Measurements from ENCODE around the gene MEGF6. TPM values are rescaled to one million over a fixed set of nuclear protein-coding genes. Genes with fewer than 3 reads are reported as not detected.

MEGF6 gene
- total RNA-seq, 1 donor from 2014 or later: 9.5 TPM

- H3K4me3 ChIP-seq: no peak overlapping the region
- intact Hi-C loops (cut with micrococcal nuclease): no loop called here
- H3K27ac ChIP-seq (replicated peaks): no peak overlapping the region
Measured at GRCh38 chr1:3498986-3499385, 112.3 kb downstream of the MEGF6 start.

GRCh38 chr1:3498246-3498930 is 112.9 kb downstream of the MEGF6 start:
- TF ChIP-seq CTCF (IDR thresholded peaks at IDR 0.05; ENCODE audit: borderline replicate concordance): no peak
- Histone ChIP-seq H3K9me3 (replicated peaks) (no peaks in the 10 kb centered on the region), H3K27ac (replicated peaks) (no peak overlapping the region), H3K27me3 (ENCODE audit: low read depth) (no peaks in the 10 kb centered on the region), H3K4me1 (no peaks in the 10 kb centered on the region), H3K36me3 (no peaks in the 10 kb centered on the region), H3K4me3 (no peak overlapping the region)
- DNase-seq: no peak
- intact Hi-C loops (cut with micrococcal nuclease): no loop called here

More at GRCh38 chr1:3498986-3499385, 112.3 kb downstream of the MEGF6 start:
- no peak for DNase-seq
- Histone ChIP-seq H3K36me3 (no peaks in the 10 kb centered on the region), H3K4me1 (no peaks in the 10 kb centered on the region), H3K27me3 (ENCODE audit: low read depth) (no peaks in the 10 kb centered on the region), H3K9me3 (replicated peaks) (no peaks in the 10 kb centered on the region)
- TF ChIP-seq CTCF (IDR thresholded peaks at IDR 0.05; ENCODE audit: borderline replicate concordance): no peak

- no peaks in the 10 kb centered on the region for H3K4me1 ChIP-seq
- no peaks in the 10 kb centered on the region for H3K36me3 ChIP-seq
- no peak overlapping the region for H3K4me3 ChIP-seq
- H3K9me3 ChIP-seq (replicated peaks): no peaks in the 10 kb centered on the region
- intact Hi-C loops (cut with micrococcal nuclease): no loop called here
- DNase-seq: no peak
- no peaks in the 10 kb centered on the region for H3K27me3 ChIP-seq (ENCODE audit: low read depth)
- no peak for TF ChIP-seq CTCF (IDR thresholded peaks at IDR 0.05; ENCODE audit: borderline replicate concordance)
- no peak overlapping the region for H3K27ac ChIP-seq (replicated peaks)
Measured at GRCh38 chr1:3497521-3497920, 113.8 kb downstream of the MEGF6 start.

GRCh38 chr1:3496916-3497315 is 114.4 kb downstream of the MEGF6 start:
- Histone ChIP-seq H3K4me1 (no peaks in the 10 kb centered on the region), H3K4me3 (no peak overlapping the region), H3K27me3 (ENCODE audit: low read depth) (no peaks in the 10 kb centered on the region), H3K27ac (replicated peaks) (no peak overlapping the region), H3K36me3 (no peaks in the 10 kb centered on the region), H3K9me3 (replicated peaks) (no peaks in the 10 kb centered on the region)
- intact Hi-C loops (cut with micrococcal nuclease): no loop called here
- no peak for DNase-seq
- TF ChIP-seq CTCF (IDR thresholded peaks at IDR 0.05; ENCODE audit: borderline replicate concordance): no peak

- H3K27me3 ChIP-seq (ENCODE audit: low read depth): no peaks in the 10 kb centered on the region
- H3K27ac ChIP-seq (replicated peaks): no peak overlapping the region
- intact Hi-C loops (cut with micrococcal nuclease): no loop called here
- H3K36me3 ChIP-seq: no peaks in the 10 kb centered on the region
- TF ChIP-seq CTCF (IDR thresholded peaks at IDR 0.05; ENCODE audit: borderline replicate concordance): no peak
- no peak overlapping the region for H3K4me3 ChIP-seq
- no peak for DNase-seq
- H3K4me1 ChIP-seq: peaks cover under 1% of the 10 kb centered on the region
- H3K9me3 ChIP-seq (replicated peaks): no peaks in the 10 kb centered on the region
Measured at GRCh38 chr1:3495776-3496745, 115.2 kb downstream of the MEGF6 start.
